PFSK-1 (cell line): ENCODE results near the gene MYT1.

Experiments used
- FOXP2 ChIP-seq: optimal IDR thresholded peaks from 2 replicates; pipeline ENCODE3; 2011; ENCODE audit warnings: borderline replicate concordance, control low read depth, inconsistent platforms; ENCODE audit not compliant: insufficient read depth; ENCODE audit errors: extremely low read length, extremely low read depth
- POLR2AphosphoS5 ChIP-seq: IDR thresholded peaks from 2 replicates; pipeline ENCODE4 v1.6.1; 2012; ENCODE audit warnings: low read depth, mild to moderate bottlenecking, control low read depth, low read length, moderate library complexity
- SIN3A ChIP-seq: IDR thresholded peaks from 2 replicates; pipeline ENCODE4 v1.6.1; 2012; ENCODE audit warnings: mild to moderate bottlenecking, low read length, moderate library complexity, borderline replicate concordance; ENCODE audit not compliant: insufficient read depth
- TAF1 ChIP-seq: IDR thresholded peaks from 2 replicates; pipeline ENCODE4 v1.6.1; 2012; ENCODE audit warnings: low read length, control low read depth, borderline replicate concordance; ENCODE audit not compliant: insufficient read depth
- TF ChIP-seq, protein P1 (sequence below), 2 experiments: IDR thresholded peaks; 2 replicates each; pipeline versions ENCODE4 v1.6.1 to v1.8.0; 2011 to 2012; ENCODE audit warnings: low read depth in 2 of 2, low read length in 2 of 2, control low read depth in 1 of 2, inconsistent platforms in 1 of 2, mild to moderate bottlenecking in 1 of 2, moderate library complexity in 1 of 2; ENCODE audit not compliant: insufficient read depth in 1 of 2

The MYT1 gene

DNA sequence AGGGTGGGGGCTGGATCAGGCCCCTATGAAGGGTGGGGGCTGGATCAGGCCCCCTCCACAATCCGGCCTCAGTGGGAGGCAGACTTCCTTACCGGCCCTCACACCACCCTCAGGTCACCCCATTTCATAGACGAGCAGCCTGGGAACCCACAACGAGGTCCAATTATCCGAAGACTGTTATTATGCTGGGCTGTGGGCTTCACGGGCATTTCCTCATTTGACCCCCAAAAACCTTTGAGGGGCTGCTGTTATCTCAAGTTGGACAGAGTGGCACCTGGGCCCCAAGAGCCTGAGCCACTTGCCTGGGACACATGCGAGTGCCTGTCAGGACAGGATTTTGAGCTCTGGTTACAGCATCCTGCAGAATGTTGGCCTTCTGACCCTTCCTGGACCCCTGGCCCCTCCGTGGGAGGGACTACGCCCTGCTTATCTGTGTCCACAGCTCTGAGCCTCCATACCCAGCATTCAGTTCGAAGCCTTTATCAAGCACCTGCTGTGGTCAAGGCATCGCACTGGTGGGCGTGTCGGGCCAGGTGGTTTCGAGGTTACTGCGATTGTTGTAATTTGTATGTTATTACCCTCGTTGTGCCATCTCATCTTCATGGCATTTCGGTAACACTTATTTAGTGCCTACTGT lies 56.8 kb downstream of the MYT1 start:
- no peak for TF ChIP-seq SIN3A
- no peak for TF ChIP-seq FOXP2
- TF ChIP-seq, protein P1, sequence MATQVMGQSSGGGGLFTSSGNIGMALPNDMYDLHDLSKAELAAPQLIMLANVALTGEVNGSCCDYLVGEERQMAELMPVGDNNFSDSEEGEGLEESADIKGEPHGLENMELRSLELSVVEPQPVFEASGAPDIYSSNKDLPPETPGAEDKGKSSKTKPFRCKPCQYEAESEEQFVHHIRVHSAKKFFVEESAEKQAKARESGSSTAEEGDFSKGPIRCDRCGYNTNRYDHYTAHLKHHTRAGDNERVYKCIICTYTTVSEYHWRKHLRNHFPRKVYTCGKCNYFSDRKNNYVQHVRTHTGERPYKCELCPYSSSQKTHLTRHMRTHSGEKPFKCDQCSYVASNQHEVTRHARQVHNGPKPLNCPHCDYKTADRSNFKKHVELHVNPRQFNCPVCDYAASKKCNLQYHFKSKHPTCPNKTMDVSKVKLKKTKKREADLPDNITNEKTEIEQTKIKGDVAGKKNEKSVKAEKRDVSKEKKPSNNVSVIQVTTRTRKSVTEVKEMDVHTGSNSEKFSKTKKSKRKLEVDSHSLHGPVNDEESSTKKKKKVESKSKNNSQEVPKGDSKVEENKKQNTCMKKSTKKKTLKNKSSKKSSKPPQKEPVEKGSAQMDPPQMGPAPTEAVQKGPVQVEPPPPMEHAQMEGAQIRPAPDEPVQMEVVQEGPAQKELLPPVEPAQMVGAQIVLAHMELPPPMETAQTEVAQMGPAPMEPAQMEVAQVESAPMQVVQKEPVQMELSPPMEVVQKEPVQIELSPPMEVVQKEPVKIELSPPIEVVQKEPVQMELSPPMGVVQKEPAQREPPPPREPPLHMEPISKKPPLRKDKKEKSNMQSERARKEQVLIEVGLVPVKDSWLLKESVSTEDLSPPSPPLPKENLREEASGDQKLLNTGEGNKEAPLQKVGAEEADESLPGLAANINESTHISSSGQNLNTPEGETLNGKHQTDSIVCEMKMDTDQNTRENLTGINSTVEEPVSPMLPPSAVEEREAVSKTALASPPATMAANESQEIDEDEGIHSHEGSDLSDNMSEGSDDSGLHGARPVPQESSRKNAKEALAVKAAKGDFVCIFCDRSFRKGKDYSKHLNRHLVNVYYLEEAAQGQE (IDR thresholded peaks at IDR 0.05; ENCODE audit: insufficient read depth in 1 of 2, low read depth in 2 of 2, low read length in 2 of 2) = no peak
- no peak for TF ChIP-seq TAF1
- TF ChIP-seq POLR2AphosphoS5 = no peak

DNA sequence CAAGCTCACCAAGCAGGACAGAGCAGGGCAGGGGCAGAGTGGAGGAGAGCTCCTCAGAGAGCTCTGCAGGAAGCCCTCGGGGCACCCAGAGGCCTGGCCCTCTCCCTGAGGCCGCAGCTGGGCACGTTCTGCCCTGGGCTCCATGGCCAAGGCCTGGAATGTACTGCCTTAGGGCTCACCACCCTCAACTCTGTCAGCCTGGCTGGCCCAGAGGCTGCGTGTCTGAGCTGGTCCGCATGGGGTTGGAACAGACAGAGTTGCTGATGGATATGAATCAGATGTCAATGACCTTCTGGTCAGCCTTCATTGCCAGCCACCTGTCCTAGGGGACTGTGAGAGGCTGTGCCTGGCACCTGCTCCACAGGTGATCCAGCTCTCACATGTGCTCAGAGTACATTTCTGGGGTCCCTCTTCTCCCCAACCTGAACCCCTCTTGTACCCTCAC lies 58.1 kb downstream of the MYT1 start:
- TF ChIP-seq POLR2AphosphoS5 (no peak), TAF1 (no peak), SIN3A (no peak), FOXP2 (no peak)
- TF ChIP-seq, protein P1 (IDR thresholded peaks at IDR 0.05; ENCODE audit: insufficient read depth in 1 of 2, low read depth in 2 of 2, low read length in 2 of 2) = no peak

DNA sequence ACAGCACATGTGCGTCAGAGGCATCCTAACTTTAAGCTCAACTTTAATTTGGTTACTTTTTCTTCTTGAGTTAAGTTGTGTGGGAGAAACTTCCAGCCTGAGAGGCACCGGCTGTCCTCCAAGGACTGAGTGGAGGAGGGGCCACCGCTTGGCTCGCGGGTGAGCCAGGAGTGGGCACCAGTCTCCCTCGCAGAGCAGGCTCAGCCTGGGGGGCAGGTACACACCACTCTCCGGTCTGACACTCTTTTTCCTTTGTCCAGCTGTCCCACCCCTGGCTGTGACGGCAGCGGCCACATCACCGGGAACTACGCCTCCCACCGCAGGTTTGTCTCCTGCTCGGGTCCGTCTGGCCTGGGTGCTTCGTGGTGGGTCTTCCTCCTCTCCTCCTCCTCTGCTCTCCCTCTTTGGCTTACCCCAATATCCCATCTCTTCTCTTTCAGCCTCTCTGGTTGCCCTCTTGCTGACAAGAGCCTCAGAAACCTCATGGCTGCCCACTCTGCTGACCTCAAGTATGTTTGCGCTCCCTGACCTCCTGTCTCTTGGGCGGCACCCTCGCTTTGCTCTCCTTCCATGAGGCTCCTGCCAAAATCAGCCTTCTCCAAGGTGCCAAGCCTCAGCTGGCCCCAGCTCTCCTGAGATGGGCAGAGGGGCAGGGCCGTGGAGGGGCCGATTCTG lies 58.7 kb downstream of the MYT1 start:
- TF ChIP-seq, protein P1 (IDR thresholded peaks at IDR 0.05; ENCODE audit: insufficient read depth in 1 of 2, low read depth in 2 of 2, low read length in 2 of 2) = no peak
- no peak for TF ChIP-seq POLR2AphosphoS5
- TF ChIP-seq TAF1 = no peak
- TF ChIP-seq SIN3A = no peak
- TF ChIP-seq FOXP2 = no peak

- TF ChIP-seq SIN3A (no peak), POLR2AphosphoS5 (no peak), FOXP2 (no peak), TAF1 (no peak)
- TF ChIP-seq, protein P1 (IDR thresholded peaks at IDR 0.05; ENCODE audit: insufficient read depth in 1 of 2, low read depth in 2 of 2, low read length in 2 of 2) = no peak
These were observed 59.3 kb downstream of the MYT1 start for GRCh38 chr20:64223526-64224067.
